Activated naive CD4-positive, alpha-beta T cell treated with Interleukin-2 at 50 U/mL for 16 hours (primary cell): Measurements from ENCODE around the gene VPS18.

Experiments
- DNase-seq: peaks from one replicate; pipeline ENCODE4 v3.0.0-alpha.2; 2020

The VPS18 gene

DNA sequence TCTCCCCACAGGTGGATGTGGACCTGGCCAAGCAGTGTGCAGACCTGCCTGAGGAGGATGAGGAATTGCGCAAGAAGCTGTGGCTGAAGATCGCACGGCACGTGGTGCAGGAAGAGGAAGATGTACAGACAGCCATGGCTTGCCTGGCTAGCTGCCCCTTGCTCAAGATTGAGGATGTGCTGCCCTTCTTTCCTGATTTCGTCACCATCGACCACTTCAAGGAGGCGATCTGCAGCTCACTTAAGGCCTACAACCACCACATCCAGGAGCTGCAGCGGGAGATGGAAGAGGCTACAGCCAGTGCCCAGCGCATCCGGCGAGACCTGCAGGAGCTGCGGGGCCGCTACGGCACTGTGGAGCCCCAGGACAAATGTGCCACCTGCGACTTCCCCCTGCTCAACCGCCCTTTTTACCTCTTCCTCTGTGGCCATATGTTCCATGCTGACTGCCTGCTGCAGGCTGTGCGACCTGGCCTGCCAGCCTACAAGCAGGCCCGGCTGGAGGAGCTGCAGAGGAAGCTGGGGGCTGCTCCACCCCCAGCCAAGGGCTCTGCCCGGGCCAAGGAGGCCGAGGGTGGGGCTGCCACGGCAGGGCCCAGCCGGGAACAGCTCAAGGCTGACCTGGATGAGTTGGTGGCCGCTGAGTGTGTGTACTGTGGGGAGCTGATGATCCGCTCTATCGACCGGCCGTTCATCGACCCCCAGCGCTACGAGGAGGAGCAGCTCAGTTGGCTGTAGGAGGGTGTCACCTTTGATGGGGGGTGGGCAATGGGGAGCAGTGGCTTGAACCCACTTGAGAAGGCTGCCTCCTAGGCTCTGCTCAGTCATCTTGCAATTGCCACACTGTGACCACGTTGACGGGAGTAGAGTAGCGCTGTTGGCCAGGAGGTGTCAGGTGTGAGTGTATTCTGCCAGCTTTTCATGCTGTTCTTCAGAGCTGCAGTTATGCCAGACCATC is 8.6 kb downstream of the VPS18 start:
- DNase-seq: no peak

DNA sequence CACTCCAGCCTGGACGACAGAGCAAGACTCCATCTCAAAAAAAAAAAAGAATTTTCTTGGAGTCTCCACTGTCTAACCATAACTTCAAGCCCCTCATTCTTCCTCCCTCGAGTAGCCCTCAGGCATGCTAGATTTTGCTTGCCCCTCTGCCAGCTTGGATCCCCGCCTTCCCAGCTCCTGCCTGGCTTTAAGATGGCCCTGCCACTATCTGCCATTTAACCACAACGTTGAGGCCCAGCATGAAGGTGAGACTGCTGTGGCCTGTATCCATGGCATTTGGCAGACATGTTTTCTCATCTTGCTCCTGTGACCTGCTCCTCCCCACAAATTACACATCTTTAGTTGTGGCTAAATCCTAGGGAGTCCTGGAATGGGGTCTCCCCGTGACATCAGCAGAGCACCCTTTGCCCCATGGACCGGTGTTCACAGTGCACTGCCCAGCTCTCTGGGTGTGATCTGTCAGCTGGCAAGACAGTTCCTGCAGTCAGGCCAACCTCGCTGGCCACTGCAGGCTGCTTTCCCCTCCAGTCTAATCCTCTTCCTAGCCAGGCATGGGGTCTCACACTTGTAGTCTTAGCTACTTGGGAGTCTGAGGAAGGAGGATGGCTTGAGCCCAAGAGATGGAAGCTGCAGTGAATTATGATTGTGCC is 10.4 kb downstream of the VPS18 start:
- DNase-seq: no peak

DNA sequence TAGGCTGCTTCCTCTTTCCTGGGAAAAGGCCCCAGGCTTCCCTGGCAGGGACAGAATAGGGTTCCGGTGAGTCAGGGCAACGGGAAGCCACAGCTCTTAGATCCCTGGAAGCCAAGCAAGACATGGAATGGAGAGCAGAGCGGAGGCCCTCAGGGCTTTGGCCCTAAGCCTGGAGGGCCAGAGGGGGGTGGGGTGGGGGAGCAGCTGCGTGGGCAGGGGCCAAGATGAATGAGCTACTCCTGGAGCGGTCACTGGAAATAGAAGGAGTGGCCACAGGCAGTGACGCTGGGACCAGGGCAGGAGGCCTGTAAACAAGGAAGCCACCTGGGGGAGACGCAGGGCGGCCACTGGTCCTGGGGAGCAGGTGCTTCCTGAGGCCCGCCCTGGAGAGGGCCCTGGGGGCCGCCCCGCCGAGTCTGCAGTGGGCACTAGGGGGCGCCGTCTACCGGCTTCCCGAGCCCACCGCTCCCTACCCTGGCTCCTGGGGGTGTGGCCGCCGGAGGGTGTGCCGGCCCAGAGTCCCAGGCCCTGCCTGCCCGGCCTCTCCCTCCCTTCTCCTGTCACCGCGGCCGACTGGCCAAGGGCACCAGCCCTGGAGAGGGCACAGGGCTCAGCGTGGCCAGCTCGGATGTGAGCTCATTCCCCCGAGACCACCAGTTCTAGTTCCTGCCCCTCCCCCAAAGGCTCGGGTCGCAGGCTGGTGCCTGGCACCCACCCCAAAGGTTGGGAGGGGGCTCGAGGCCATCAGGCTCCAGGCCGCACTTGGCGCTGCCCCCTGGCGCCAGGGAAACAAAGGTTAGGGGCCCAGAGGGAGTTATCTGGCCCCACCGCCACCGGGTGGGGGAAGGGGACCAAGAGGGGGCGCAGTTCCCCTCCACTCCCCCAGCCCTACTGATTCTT is 12.1 kb downstream of the VPS18 start:
- DNase-seq: peak; percentile 78

DNA sequence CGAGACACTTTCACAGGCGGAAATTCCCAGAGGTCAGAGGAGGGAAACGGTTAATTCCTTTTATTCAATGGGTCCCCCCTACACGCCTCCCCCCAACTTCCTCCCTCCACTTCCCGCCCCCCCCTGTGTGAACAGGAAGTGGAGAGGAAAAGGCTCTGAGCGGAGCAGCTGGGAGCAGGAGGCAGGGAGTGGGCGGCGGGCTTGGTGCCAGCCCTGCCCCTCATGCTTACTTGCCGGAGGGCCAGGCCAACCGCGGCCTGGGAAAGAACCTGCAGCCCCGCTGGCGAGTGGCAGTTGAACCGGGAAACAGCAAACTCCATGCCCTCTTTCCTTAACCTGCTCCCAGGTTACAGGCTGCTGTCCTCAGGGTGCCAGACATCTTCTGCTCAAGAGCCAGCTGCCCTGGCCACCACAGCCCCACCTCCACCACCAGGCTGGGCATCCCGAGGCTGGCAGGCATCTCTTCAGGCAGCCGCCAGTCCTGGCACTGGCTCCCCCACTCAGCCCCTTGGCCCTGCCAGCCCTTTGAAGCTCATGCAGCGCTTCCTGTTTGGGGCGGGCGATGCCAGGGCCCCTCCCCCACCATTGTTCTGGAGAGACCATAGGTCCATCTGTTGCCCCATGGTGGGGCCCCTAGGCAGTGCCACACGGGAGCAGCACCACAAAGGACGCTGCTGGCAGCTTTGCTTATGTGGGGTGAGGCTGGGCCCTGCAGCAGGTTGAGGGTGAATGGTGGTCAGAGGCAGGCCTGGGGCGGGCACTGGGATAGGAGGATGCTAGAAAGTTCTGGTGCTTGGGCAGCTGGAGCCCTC is 12.9 kb downstream of the VPS18 start:
- peak; percentile 53 for DNase-seq

DNA sequence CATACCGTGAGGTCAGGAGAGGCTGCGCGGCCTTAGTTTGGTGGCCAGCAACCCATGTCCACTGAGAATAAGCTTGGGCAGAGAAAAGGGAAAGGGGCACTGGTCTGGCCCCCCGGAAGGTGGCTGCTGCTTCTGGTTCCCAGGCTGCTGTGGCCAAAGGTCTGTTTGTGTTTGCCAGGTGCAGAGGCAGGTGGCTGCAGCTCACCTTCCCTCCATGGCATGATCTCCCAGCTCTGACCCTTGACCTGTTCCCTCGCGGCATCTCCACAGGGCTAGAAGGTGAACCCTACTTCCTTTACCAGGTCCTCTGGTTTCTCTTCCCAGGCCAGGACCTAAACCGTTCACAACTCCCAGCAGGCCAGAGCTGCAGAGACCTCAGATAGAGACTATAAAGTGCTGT is 13.8 kb downstream of the VPS18 start:
- no peak for DNase-seq

DNA sequence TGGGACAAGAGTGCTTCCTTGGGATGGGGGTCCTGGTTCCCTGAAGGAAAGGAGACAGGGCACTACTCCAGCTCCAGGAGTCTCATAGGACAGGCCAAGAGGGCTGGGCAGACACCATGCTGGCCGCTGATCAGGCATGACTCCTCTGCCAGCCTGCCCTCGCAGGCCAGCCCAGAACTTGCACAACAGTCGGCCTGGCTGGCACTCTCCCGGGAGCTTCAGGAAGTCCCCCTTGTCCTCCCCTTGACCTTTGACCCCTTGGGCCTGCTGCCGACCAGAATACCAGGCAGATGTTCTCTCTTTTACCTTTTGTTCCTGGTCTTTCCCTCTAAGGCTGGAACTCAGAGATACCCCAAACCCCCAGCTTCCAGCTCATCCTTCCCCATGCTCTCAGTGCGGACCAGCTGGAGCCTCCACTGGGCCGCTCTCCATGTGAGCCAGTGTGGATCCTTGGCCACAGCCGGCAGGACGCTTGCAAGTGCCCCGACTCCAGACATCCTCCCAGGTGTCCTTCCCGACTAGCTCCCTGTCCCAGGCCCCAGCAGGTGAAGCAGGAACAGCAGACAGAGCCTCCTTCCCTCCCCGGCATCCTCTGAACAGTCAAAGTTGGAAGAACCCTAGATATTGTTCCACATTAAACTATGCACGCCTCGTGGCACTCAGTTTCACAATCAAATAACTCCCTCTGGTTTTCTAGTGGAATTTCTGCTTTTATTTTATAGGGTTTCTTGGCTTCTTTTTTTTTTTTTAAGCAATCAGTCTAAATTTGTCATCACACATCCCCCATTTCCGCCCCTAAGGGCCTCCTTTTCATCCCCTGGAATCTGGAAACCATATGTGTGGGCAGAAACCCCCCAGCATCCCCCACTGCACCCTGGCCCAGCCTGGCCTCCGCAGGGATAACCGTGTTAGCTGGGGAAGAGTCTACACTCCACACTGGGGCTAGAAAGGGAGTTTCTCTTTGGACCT is 15.7 kb downstream of the VPS18 start:
- no peak for DNase-seq

DNA sequence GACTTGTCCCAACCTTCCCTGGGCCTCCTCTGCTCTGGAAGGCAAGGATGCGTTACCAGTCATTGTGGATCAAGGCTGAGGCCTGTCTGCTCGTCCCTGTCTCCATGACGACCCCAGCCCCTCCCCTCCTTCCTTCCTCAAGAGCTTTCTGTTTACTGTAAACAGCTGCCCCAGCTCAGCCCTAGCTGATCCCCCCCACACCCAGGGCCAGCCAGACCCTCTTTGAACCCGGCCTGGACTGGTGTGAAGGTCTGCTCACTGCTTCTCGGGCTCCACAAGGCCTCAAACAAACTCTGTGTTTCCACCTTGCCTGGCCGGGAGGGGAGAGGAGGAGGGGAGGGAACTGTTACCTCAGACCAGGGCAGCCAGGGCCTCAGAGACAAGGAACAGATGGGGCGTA is 16.9 kb downstream of the VPS18 start:
- no peak for DNase-seq

DNA sequence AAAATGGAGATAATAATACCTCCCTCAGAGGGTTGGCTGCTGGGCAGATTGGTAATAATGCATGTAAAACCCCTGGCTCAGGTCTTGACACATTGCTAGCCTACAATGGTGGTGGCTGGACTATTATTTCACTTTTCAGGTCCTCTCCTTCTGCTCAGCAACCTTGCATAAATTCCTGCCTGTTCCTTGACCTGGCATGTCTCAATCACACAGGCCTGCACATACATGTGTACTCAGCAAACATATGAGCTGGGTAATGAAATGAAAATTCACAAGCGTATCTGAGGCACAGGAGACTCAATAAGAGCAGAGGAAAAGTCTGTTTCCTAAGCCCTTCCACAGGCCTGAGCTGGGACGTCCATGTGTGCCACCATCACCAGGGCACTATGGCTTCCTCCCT is 17.4 kb downstream of the VPS18 start:
- DNase-seq: no peak

DNA sequence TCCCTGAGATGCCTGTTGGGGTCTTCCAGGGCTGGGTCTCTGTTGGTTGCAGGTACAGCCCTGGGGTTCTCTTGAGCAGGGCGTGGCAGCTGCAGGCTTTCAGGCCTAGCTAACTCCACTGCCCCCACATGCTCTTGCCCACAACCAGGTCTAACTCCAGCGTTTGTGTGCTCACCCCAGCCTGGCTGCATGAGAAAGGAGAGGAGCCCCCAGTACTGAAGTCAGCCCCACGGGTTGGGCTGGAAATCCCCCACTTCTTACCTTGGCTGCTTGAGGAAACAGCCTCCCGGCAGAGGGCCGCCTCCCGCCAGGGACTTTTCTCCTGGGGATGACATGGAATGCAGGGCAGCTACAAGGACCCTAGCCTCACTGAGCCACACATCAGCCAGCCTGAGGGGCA is 18.2 kb downstream of the VPS18 start:
- DNase-seq: no peak

DNA sequence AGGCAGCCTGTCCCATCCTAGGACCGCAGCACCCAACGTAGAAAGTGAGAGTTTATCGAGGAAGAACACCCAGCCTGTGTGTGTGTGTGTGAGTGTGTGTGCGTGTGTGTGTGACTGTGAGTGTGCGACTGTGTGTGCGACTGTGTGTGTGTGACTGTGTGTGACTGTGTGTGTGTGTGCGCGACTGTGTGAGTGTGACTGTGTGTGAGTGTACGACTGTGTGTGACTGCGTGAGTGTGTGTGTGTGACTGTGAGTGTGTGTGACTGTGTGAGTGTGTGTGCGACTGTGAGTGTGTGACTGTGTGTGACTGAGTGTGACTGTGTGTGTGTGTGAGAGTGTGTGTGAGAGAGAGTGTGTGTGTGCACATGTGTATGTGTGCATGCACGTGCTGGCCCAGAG is 19.8 kb downstream of the VPS18 start:
- DNase-seq: no peak

DNA sequence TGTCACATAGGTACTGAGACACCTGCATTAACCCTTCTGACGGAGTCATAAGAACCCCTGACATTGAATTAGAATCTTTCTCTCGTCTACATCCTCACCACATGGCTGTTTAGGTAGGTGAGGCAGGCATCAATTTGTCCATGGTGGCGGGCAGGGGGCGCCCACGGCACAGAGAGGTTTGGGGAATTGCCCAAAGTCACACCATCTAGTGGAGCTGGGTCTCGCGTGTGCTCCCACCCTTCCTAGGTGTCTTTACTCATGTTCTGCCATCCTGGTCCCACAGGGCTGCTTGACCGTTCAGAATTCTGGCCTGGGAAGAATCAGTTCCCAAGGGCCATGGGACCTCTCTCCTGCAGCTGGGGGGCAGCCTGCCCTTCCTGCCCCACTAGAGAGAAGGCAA is 20.2 kb downstream of the VPS18 start:
- no peak for DNase-seq

DNA sequence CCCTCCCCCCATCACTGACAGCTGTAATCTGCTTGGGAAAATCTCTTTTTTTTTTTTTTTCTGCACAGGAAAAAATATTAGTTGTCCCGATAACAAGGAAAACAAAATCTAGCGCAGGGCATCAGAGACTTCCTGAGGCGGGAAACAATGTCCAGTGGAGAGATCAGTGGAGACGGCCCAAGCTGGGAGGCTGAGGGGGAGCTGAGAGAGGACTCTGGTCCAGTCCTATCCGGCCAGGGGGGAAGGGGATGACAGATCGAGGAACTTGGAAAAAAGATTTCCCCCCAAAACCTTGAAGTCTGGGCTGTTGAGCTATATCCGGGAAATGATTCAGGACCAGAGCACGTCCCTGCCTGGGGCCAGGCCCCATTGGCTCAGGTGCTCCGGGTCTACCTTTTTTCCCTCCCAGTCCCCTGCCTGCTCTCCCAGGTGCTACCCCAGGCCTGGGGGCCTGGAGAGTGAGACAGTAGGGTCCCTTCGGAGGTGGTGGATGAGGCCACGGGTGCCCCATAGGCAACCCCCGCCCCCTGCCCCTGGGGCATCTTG is 20.9 kb downstream of the VPS18 start:
- no peak for DNase-seq

DNA sequence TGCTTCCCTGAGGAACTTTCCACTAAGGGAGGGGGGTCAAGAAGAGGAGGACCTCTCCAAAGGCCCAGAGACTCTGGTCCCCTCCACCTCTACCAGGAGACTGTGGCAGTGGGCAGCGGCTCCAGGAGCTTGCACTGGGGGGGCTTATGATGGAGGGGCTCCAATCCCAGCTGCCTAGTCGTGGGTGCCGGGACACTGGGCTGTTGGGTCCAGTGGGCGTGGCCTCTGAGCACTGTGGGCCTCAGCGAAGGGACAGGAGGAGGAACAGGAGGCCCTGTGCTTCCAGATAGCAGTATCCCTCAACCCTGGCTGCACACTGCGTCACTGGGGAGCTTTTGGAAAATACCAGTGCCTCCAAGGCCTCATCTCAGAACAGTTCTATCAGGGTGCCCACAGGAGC is 21.4 kb downstream of the VPS18 start:
- no peak for DNase-seq

DNA sequence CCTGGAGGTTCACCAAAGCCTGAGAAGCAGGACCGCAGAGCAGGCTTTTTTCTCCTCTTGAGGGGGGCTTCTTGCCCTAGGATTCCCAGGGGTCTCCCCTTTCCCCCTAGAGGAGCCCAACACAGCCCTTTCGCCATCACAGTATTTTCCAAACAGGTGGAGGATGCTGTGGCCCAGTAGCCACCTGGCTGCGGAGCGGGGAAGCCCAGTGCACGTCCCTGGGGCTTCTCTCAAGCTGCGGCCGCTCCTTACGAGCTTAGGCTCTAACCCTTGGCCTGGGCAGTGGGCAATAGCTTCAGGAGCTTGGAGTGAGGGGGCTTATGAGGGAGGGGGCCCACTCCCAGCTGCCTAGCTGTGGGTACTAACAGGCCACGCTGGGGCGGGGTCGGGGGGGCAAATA is 23.3 kb downstream of the VPS18 start:
- DNase-seq: no peak

DNA sequence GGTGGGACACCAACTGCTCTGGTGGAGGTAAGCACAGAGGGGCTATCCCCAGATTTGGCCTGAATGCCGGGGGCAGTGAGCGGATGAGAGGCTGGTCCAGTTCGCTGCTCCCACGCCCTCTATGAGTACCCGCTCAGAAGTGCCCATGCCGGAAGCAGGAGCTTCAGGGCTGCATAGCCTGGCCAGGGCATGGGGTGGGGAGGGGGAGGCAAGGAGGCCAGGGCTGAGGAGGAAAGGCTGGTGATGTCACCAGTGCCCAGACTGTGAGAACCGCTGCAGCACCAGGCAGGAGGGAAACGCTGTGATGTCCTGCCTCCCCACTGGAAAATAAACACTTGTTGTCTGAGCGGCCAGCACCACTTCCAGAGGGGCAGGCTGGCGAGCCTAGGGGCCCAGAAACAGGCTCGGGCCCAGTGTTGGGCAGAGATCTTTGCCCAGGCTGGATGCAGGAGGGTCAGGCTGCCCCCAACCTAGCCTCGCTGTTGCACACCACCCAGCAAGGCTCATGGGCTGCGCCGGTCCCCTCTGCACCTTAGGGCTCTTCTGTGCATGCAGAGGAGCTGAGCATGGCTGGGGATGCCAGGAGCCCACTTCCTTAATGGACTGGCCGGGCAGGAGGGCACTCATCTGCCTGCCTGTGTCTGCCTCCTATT is 24.0 kb downstream of the VPS18 start:
- no peak for DNase-seq

DNA sequence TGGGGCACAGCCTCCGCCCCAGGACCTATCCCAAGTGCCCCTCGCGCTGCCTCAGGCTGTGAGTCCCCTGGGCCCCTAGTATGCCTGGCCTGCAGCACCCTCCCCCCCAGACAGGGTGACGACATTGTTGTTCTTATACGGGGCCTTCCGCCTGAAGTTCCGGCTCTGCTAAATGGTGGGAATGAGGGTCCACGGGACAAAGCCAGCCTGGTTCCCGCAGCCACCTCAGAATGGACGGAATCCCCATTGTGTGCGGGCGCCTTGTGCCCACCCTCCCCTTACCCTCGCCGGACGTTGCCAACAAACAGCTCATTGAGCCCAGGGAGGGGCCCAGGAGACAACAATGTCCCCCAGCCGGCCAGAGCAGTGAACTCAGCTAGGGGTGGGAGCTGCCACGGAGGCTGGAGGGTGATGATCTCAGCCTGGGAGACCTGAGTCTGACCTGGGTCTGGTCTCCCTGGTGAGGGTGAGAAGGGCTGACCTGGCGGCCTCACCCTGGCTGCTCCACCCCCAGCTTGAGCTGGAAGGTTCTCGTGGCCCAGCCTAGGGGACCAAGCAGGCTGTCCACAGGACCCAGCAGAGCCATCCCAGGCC is 24.6 kb downstream of the VPS18 start:
- DNase-seq: no peak

DNA sequence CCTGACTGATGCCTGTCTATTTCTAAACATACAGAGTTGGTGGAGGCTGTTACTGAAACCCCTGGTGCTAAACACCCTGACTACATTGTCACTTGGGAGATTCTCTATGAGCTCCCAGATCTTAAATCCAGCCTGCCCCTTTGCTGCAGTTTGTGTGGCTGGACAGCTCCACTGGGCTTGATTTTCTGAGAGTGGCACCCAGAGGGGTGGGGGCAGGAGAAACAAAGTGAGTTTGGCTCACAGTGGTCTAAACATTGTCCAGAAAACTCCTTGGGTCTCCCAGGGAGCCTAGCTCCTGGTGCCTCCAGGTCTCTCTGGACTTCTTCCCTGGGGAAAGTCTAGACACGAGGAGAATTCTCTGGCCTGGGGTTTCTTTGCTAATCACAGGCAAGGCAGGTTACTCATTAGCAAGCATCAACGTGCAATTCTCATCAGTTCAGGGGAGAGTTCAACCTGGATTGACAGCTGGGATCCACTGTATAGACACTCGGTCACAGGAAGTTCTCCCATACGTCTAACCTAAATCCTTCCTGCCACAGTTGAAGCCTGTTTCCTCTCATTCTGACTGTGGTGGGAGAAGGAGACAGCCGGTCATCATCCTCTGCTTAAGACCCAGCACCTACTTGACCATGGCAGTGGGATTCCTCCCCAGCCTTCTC is 27.8 kb downstream of the VPS18 start:
- no peak for DNase-seq

DNA sequence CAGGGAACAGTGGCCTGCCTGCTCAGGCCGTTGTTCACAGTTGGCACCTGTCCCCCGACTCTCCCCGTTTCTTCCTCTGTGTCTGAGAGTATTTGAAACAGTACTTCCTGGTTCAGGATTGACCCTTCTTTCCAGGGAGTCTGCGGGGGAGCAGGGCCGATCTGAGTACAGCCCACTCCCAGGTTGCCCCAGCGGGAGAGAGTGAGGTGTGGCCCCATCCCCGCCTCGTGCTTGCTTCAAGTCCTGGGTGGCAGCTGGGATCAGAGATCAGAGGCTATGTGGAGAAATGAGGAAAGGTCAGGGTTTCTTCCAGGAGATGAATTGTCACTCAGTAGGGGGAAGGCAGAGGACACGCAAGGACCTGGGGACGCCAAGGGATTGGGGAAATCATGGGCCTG is 28.4 kb downstream of the VPS18 start:
- DNase-seq: no peak

DNA sequence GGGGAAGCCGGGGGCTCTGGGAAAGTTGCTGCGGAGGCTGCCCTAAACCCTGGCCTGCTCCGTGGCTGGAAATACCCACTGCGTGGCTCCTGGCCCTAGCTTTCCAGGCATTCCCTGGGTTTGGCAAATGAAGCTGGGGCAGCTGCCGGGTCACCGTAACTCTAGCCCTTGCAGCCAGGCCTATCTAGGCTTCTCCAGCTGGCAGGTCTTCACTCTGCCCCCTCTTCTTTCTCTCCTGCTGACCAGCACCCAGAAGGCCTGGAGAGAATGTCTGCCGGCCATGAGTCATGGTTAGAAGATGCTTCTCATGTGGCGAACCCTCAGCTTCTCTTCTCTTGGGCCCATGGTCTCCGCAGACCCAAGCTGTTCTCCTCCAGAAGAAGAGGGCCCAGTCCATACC is 29.3 kb downstream of the VPS18 start:
- DNase-seq: no peak

DNA sequence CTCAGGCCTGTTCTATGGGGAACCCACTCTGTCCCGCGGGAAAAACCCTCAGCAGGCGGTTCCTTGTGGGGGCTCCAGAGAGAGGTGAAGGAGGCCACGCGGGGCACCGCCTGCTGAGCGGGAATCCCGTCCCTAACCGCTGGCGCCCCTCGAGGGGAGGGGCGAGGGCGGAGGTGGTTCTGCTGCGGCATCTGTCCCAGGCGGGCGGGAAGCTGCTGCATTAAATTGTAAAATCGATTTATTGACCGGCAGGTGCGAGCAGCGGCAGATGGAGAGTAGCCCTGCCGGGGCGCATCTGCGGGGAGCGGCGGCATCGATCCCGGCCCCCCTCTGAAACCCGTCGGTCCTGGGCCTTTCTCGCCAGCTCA is 31.2 kb downstream of the VPS18 start:
- DNase-seq: no peak
